ENCODE measurements around the gene PCDHB5.
"Not testable (repeated sequence)": the region's sequence is repeated elsewhere in the genome, so short reads cannot be mapped to it uniquely, and the experiment has no call there.

The PCDHB5 gene

GRCh38 chr5:141135030-141135717 lies at the start of gene PCDHB5:
PCDHB5 (plus strand) TSS chr5:141135206; CDS start chr5:141135435, 229 bp downstream.
- peak; percentile 13 for DNase-seq

DNA sequence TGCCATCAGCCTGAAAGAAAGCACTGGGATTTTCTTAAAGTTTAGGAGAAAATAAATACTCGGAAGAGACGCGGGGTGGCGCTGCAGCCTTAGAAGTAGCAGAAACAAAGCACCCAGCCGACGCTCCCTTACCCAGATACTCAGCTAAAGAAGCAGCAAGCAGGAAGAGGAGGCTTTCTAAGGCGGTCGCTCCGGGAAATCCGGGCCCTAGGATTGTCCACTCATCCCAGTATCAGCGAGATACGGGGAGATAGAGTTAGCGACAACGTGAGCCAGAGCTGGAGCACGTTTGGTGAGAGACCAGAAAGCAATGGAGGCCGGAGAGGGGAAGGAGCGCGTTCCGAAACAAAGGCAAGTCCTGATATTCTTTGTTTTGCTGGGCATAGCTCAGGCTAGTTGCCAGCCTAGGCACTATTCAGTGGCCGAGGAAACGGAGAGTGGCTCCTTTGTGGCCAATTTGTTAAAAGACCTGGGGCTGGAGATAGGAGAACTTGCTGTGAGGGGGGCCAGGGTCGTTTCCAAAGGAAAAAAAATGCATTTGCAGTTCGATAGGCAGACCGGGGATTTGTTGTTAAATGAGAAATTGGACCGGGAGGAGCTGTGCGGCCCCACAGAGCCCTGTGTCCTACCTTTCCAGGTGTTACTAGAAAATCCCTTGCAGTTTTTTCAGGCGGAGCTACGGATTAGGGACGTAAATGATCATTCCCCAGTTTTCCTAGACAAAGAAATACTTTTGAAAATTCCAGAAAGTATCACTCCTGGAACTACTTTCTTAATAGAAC lies 40.3 kb upstream of the PCDHB5 start, which contains the start of gene PCDHB2:
Gene PCDHB2 (plus strand): TSS at position 135 of the 782 bp plus-strand sequence. CDS start 176 bp downstream, at position 311.
- peak; percentile 67 for DNase-seq

DNA sequence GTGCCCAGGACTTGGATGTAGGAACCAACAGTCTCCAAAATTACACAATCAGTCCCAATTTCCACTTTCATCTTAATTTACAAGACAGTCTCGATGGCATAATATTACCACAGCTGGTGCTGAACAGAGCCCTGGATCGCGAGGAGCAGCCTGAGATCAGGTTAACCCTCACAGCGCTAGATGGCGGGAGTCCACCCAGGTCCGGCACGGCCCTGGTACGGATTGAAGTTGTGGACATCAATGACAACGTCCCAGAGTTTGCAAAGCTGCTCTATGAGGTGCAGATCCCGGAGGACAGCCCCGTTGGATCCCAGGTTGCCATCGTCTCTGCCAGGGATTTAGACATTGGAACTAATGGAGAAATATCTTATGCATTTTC lies 39.8 kb upstream of the PCDHB5 start:
- DNase-seq = no peak

GRCh38 chr5:141096181-141096580 lies 38.8 kb upstream of the PCDHB5 start:
- not testable (repeated sequence) for DNase-seq

GRCh38 chr5:141096586-141096985 lies 38.4 kb upstream of the PCDHB5 start:
- not testable (repeated sequence) for DNase-seq

- peak; percentile 48 for DNase-seq
Measured at GRCh38 chr5:141100243-141100805, 34.7 kb upstream of the PCDHB5 start, which contains the start of gene PCDHB3. PCDHB3 (plus strand) TSS chr5:141100473; CDS start chr5:141100650, 177 bp downstream.

DNA sequence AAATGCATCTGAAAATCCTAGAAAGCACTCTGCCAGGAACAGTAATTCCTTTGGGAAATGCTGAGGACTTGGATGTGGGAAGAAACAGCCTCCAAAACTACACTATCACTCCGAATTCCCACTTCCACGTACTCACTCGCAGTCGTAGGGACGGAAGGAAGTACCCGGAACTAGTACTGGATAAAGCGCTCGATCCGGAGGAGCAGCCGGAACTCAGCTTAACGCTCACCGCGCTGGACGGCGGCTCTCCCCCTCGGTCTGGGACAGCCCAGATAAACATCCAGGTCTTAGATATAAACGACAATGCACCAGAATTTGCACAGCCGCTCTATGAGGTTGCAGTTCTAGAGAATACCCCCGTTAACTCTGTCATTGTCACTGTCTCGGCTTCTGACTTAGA lies 33.9 kb upstream of the PCDHB5 start:
- DNase-seq = no peak

DNA sequence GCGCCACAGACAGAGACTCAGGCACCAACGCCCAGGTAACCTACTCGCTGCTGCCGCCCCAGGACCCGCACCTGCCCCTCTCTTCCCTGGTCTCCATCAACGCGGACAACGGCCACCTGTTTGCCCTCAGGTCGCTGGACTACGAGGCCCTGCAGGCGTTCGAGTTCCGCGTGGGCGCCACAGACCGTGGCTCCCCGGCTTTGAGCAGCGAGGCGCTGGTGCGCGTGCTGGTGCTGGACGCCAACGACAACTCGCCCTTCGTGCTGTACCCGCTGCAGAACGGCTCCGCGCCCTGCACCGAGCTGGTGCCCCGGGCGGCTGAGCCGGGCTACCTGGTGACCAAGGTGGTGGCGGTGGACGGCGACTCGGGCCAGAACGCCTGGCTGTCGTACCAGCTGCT lies 32.9 kb upstream of the PCDHB5 start:
- DNase-seq = not testable (repeated sequence)

GRCh38 chr5:141102471-141102870 lies 32.5 kb upstream of the PCDHB5 start:
- not testable (repeated sequence) for DNase-seq

DNA sequence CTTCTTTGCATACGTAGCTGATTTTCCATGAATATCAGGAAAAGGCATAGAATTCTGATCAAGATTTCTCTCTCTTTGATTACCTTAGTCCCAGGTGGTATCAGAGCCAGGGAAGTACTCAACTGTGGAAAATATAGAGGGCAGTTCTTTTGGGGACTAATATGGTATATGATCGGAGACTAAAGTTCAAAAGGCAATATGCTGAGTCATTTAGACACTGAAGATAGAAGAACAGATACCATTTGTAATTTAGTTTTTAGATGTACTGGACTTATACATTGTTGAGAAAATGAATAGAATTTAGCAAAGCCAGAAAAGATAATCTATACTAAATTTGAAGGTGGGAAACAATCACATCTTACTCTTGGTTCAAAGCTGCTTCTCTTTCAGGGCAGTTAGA lies 29.7 kb upstream of the PCDHB5 start:
- DNase-seq = no peak

DNA sequence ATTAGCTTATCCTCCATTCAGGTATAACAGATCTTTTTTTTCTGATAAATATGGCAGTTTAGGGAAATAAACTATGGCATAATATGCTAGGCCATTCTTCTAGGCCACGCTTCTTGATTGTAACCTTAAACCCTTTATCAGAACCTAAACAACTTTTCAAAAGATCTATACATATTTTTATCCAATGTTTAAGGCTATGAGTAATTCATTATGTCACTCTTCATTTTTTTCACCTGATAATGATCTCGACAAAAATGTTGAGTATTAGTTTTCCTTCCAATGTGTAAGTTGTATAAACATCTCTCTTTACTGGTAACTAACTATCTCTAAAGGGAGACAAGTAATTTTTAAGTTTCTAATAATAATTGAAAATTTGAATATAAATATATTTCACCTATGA lies 15.8 kb upstream of the PCDHB5 start:
- no peak for DNase-seq

- DNase-seq = no peak
Measured at GRCh38 chr5:141121563-141121962, 13.4 kb upstream of the PCDHB5 start, which contains the start of gene PCDHB4. PCDHB4 (plus strand) TSS chr5:141121818; CDS start chr5:141121999, 181 bp downstream.

DNA sequence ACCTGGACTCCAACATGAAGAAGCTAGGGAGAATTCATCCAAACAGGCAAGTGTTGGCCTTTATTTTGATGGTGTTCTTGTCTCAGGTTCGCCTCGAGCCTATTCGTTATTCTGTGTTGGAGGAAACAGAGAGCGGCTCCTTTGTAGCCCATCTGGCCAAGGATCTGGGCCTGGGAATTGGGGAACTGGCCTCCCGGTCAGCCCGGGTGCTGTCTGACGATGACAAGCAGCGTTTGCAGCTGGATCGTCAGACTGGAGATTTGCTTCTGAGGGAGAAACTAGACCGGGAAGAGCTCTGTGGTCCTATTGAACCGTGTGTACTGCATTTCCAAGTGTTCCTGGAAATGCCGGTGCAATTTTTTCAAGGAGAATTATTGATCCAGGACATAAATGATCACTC lies 13.0 kb upstream of the PCDHB5 start:
- DNase-seq = no peak

DNA sequence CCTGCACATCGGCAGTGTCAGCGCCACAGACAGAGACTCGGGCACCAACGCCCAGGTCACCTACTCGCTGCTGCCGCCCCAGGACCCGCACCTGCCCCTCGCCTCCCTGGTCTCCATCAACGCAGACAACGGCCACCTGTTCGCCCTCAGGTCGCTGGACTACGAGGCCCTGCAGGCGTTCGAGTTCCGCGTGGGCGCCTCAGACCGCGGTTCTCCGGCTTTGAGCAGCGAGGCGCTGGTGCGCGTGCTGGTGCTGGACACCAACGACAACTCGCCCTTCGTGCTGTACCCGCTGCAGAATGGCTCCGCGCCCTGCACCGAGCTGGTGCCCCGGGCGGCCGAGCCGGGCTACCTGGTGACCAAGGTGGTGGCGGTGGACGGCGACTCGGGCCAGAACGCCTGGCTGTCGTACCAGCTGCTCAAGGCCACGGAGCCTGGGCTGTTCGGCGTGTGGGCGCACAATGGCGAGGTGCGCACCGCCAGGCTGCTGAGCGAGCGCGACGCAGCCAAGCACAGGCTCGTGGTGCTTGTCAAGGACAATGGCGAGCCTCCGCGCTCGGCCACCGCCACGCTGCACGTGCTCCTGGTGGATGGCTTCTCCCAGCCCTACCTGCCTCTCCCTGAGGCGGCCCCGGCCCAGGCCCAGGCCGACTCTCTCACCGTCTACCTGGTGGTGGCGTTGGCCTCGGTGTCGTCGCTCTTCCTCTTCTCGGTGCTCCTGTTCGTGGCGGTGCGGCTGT lies 11.4 kb upstream of the PCDHB5 start:
- not testable (repeated sequence) for DNase-seq

DNA sequence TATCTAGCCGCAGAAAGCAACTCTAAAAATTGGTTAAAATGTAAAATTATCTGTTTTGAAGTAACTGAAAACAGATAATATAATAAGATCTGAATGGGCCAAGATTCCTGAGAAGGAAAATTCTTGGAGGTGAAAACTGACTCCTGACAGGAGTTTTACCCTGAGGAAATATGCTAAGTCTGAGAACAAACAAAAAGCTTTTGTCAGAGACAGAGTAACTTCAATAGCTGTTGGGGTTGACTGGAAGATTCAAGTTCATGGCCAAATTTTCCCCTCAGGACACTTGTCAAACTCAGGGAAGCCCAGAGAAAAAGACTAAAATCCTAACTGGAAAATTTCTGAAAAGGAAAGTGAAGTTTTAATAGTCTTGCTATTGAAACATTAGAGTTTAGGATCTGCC lies 7.7 kb upstream of the PCDHB5 start:
- no peak for DNase-seq

DNA sequence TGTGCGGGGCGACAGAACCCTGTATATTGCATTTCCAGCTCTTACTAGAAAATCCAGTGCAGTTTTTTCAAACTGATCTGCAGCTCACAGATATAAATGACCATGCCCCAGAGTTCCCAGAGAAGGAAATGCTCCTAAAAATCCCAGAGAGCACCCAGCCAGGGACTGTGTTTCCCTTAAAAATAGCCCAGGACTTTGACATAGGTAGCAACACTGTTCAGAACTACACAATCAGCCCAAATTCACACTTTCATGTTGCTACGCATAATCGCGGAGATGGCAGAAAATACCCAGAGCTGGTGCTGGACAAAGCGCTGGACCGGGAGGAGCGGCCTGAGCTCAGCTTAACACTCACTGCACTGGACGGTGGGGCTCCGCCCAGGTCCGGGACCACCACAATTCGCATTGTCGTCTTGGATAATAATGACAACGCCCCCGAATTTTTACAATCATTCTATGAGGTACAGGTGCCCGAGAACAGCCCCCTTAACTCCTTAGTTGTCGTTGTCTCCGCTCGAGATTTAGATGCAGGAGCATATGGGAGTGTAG lies 786 bp downstream of the PCDHB5 start:
- DNase-seq = no peak

- DNase-seq = not testable (repeated sequence)
Measured at GRCh38 chr5:141137346-141137745, 2.3 kb downstream of the PCDHB5 start.

- peak; percentile 1 for DNase-seq
Measured at GRCh38 chr5:141149812-141150211, 14.8 kb downstream of the PCDHB5 start, which contains the start of gene PCDHB6. PCDHB6 (plus strand) TSS chr5:141150057; CDS start chr5:141150258, 201 bp downstream.

GRCh38 chr5:141150224-141150992 lies 15.4 kb downstream of the PCDHB5 start:
- no peak for DNase-seq

DNA sequence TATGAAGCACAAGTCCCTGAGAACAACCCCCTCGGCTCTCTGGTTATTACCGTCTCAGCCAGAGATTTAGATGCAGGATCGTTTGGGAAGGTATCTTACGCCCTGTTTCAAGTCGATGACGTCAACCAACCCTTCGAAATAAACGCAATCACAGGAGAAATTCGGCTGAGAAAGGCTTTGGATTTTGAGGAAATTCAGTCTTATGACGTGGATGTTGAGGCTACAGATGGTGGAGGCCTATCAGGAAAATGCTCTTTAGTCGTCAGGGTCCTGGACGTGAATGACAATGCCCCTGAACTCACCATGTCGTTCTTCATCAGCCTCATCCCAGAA lies 16.0 kb downstream of the PCDHB5 start:
- no peak for DNase-seq

GRCh38 chr5:141151632-141152031 lies 16.6 kb downstream of the PCDHB5 start:
- not testable (repeated sequence) for DNase-seq

GRCh38 chr5:141152096-141152495 lies 17.1 kb downstream of the PCDHB5 start:
- DNase-seq = not testable (repeated sequence)
